Endothelial cell of umbilical vein (primary cell): Measurements from ENCODE around the gene SULT1C4. TPM values are rescaled to one million over a fixed set of nuclear protein-coding genes. Genes with fewer than 3 reads are reported as not detected.

ENCODE experiments used
- BruUV-seq: library from RNA; stranded (reverse); fragments of 400-500 nt; replicated peaks from 2 replicates; lab custom pipeline; 2021; lab: Mats Ljungman, UMichigan
- CTCF ChIA-PET: fragments of 300-600, 350-600 bp; sonication (Branson Sonifier 250); formaldehyde crosslinking; loops from one replicate; lab custom pipeline; 2021; ENCODE audit warnings: antibody characterized with exemption, inconsistent platforms; lab: Charles Lee
- POLR2A ChIA-PET: fragments of 300-600, 350-600 bp; sonication (Branson Sonifier 250); formaldehyde crosslinking; loops from one replicate; lab custom pipeline; 2021; ENCODE audit warnings: antibody characterized with exemption, inconsistent platforms; lab: Charles Lee
- DNase-seq: peaks from one replicate; pipeline ENCODE4 v3.0.0-alpha.2; 2011; ENCODE audit warnings: low read depth, low spot score
- FAIRE-seq: peaks from 2 replicates; lab custom pipeline; 2011; peaks lifted over from hg19 to GRCh38; lab: Jason Lieb, UNC
- H2AFZ ChIP-seq: 2 replicates; pipeline ENCODE4 v1.6.0; 2012; ENCODE audit warnings: low read depth, low read length, control low read depth, inconsistent platforms
- H3K27ac ChIP-seq: 2 replicates; pipeline ENCODE4 v1.5.1; 2011; ENCODE audit warnings: low read depth, mild to moderate bottlenecking, control low read depth, low read length, moderate library complexity; ENCODE audit not compliant: insufficient read depth
- H3K27me3 ChIP-seq, 2 experiments: 2 replicates each; pipeline versions ENCODE4 v1.6.0 to v1.6.1; 2011; ENCODE audit warnings: low read length in 2 of 2, mixed read lengths in 1 of 2; ENCODE audit not compliant: control insufficient read depth in 2 of 2, insufficient read depth in 2 of 2
- H3K36me3 ChIP-seq, 2 experiments: 2 replicates in 1 of 2; 3 replicates in 1 of 2; pipeline ENCODE4 v1.5.1; 2011; ENCODE audit warnings: low read length in 2 of 2, mild to moderate bottlenecking in 1 of 2, moderate library complexity in 1 of 2; ENCODE audit not compliant: control insufficient read depth in 2 of 2, insufficient read depth in 2 of 2; ENCODE audit errors: extremely low read depth in 1 of 2
- H3K4me1 ChIP-seq: 3 replicates; pipeline ENCODE4 v1.5.1; 2011; ENCODE audit warnings: mild to moderate bottlenecking, low read length; ENCODE audit not compliant: control insufficient read depth, insufficient read depth; ENCODE audit errors: extremely low read depth
- H3K4me2 ChIP-seq: 2 replicates; pipeline ENCODE4 v1.6.1; 2011; ENCODE audit warnings: low read length, control low read depth, mixed read lengths; ENCODE audit not compliant: insufficient read depth
- H3K4me3 ChIP-seq, 3 experiments: fragments of 200-600 bp in 1 of 3; sonication (generic), shearing (Covaris generic) in 1 of 3; replicated peaks in 1 of 3; 2 replicates each; pipeline ENCODE4 v1.5.1; 2011 to 2016; ENCODE audit warnings: control low read depth in 3 of 3, low read length in 3 of 3, mild to moderate bottlenecking in 2 of 3, inconsistent platforms in 1 of 3, low read depth in 1 of 3, moderate library complexity in 1 of 3; ENCODE audit not compliant: insufficient read depth in 1 of 3
- H3K79me2 ChIP-seq: 2 replicates; pipeline ENCODE4 v1.6.0; 2012; ENCODE audit warnings: low read length, inconsistent platforms; ENCODE audit not compliant: control insufficient read depth, insufficient read depth
- H3K9ac ChIP-seq: replicated peaks from 2 replicates; pipeline ENCODE3; 2011; ENCODE audit warnings: low read length, control low read depth; ENCODE audit not compliant: insufficient read depth; ENCODE audit errors: extremely low read depth
- H3K9me1 ChIP-seq: replicated peaks from 3 replicates; pipeline ENCODE4 v1.6.0; 2011; ENCODE audit warnings: mild to moderate bottlenecking, low read length; ENCODE audit not compliant: control insufficient read depth, insufficient read depth; ENCODE audit errors: extremely low read depth
- H3K9me3 ChIP-seq: replicated peaks from 2 replicates; pipeline ENCODE4 v1.5.1; 2012; ENCODE audit warnings: low read length, inconsistent platforms; ENCODE audit not compliant: control insufficient read depth, insufficient read depth
- H4K20me1 ChIP-seq: replicated peaks from 2 replicates; pipeline ENCODE3; 2011; ENCODE audit warnings: mild to moderate bottlenecking, low read length; ENCODE audit not compliant: control insufficient read depth, insufficient read depth; ENCODE audit errors: extremely low read depth
- EZH2 ChIP-seq: IDR thresholded peaks from 2 replicates; pipeline ENCODE4 v1.6.1; 2012; ENCODE audit warnings: borderline replicate concordance, low read depth, mild to moderate bottlenecking, moderate library complexity, low read length, inconsistent platforms; ENCODE audit not compliant: severe bottlenecking
- FOS ChIP-seq: IDR thresholded peaks from 2 replicates; pipeline ENCODE4 v1.6.1; 2011; ENCODE audit warnings: mild to moderate bottlenecking, low read length, moderate library complexity, borderline replicate concordance; ENCODE audit not compliant: insufficient read depth
- GATA2 ChIP-seq: IDR thresholded peaks from 2 replicates; pipeline ENCODE4 v1.7.0; 2011; ENCODE audit warnings: low read depth, mild to moderate bottlenecking, moderate library complexity, mixed read lengths, low read length; ENCODE audit not compliant: insufficient read length, insufficient read depth
- JUN ChIP-seq: IDR thresholded peaks from 2 replicates; pipeline ENCODE4 v1.6.1; 2011; ENCODE audit warnings: borderline replicate concordance, low read depth; ENCODE audit not compliant: insufficient read length, insufficient read depth
- MAX ChIP-seq: IDR thresholded peaks from 2 replicates; pipeline ENCODE4 v1.6.1; 2011; ENCODE audit not compliant: insufficient read depth, insufficient read length
- MYC ChIP-seq: IDR thresholded peaks from one replicate; pipeline ENCODE4 v1.6.1; 2011; ENCODE audit warnings: mild to moderate bottlenecking, low read depth, low read length
- POLR2A ChIP-seq: IDR thresholded peaks from 2 replicates; pipeline ENCODE4 v1.6.1; 2012; ENCODE audit warnings: low read depth, mild to moderate bottlenecking, control low read depth, low read length
- POLR2AphosphoS5 ChIP-seq: IDR thresholded peaks from 2 replicates; pipeline ENCODE4 v1.6.1; 2012; ENCODE audit warnings: low read depth, mild to moderate bottlenecking, control low read depth, low read length, moderate library complexity; ENCODE audit not compliant: insufficient read depth
- dilution Hi-C: fragments of 300-500 bp; cut with MboI; formaldehyde crosslinking; loops from one replicate; pipeline ENCODE4 v1.15.0; 2019; ENCODE audit warnings: low sequenced_read_pairs; ENCODE audit not compliant: extremely low pct_ligation_motif_present
- intact Hi-C: fragments of 100-400 bp; cut with micrococcal nuclease; formaldehyde crosslinking; loops from one replicate; pipeline ENCODE4 v1.10.0; 2022
- polyA plus RNA-seq, 4 experiments: library from polyadenylated mRNA; depleted of rRNA in 3 of 4; stranded (reverse) in 3 of 4; unstranded in 1 of 4; fragments of >200 nt; gene quantifications; 2 replicates each; pipeline versions ENCODE4 v1.2.1 to v1.2.3, GENCODE V29; 2011 to 2012; ENCODE audit warnings: missing spikeins in 1 of 4
- total RNA-seq: library from RNA; stranded (reverse); gene quantifications from 2 replicates; pipeline ENCODE4 v1.2.3, GENCODE V29; 2021
- TF ChIP-seq, protein P1 (sequence below), 2 donors: IDR thresholded peaks; 1 replicate in 1 of 2; 2 replicates in 1 of 2; pipeline ENCODE4 v1.5.1; 2011; ENCODE audit warnings: low read length in 2 of 2, mild to moderate bottlenecking in 2 of 2, moderate library complexity in 2 of 2, control low read depth in 1 of 2, inconsistent platforms in 1 of 2, low read depth in 1 of 2; ENCODE audit not compliant: insufficient read depth in 1 of 2; ENCODE audit errors: extremely low read depth in 1 of 2

SULT1C4 gene
- total and polyA plus RNA-seq, 2 donors (not counting 3 experiments of a cell fraction or from before 2014, with no cell fraction given) = 17.2 to 29.3 TPM

DNA sequence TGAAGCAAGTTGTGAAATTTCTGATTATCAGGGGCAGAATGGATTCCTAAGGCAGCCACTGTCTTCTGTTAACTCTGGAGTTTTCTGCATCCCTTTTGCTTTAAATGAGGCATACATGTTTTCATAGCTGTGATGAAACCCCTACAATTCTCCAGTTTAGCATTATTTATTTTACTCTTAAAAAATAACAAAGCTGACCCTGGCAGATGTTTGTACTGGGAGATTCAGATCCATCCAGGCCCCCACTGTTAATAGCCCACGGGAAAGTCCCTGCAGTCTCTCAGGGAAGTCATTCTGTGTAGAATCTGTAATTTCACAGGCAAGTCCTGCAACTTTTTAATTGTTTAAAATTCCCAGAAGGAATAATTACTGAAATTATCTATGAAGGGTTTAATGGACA, 353 bp upstream of the SULT1C4 start:
- no peaks in the 10 kb centered on the region for H3K79me2 ChIP-seq
- peaks cover 13% of the 10 kb centered on the region for H3K4me1 ChIP-seq
- POLR2A ChIA-PET = interaction anchor here (1.4 kb wide), 1 partner anchor 73 kb away, joined by 3 read pairs; no protein-coding TSS in a partner anchor
- TSS peak; percentile 90 for BruUV-seq
- CTCF ChIA-PET = interaction anchor here (0.7 to 2.1 kb wide), 3 partner anchors 10 to 207 kb away, joined by 3 to 4 read pairs (median 3); no protein-coding TSS in a partner anchor
- peak overlapping the region; percentile 46 for H3K4me2 ChIP-seq
- FAIRE-seq (peak; percentile 38), DNase-seq (no peak)
- no peaks in the 10 kb centered on the region for H3K9me1 ChIP-seq
- H3K9ac ChIP-seq = peak overlapping the region; percentile 70
- dilution Hi-C loops = no loop called here
- H3K27ac ChIP-seq = peak overlapping the region; percentile 72
- H3K9me3 ChIP-seq = no peaks in the 10 kb centered on the region
- H4K20me1 ChIP-seq = no peaks in the 10 kb centered on the region
- TF ChIP-seq MYC (no peak), MAX (no peak), GATA2 (no peak), JUN (no peak), POLR2A (no peak), POLR2AphosphoS5 (no peak), EZH2 (no peak), FOS (no peak)
- TF ChIP-seq, protein P1, sequence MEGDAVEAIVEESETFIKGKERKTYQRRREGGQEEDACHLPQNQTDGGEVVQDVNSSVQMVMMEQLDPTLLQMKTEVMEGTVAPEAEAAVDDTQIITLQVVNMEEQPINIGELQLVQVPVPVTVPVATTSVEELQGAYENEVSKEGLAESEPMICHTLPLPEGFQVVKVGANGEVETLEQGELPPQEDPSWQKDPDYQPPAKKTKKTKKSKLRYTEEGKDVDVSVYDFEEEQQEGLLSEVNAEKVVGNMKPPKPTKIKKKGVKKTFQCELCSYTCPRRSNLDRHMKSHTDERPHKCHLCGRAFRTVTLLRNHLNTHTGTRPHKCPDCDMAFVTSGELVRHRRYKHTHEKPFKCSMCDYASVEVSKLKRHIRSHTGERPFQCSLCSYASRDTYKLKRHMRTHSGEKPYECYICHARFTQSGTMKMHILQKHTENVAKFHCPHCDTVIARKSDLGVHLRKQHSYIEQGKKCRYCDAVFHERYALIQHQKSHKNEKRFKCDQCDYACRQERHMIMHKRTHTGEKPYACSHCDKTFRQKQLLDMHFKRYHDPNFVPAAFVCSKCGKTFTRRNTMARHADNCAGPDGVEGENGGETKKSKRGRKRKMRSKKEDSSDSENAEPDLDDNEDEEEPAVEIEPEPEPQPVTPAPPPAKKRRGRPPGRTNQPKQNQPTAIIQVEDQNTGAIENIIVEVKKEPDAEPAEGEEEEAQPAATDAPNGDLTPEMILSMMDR (IDR thresholded peaks at IDR 0.05; ENCODE audit: extremely low read depth in 1 of 2, insufficient read depth in 1 of 2, low read depth in 1 of 2, low read length in 2 of 2) = no peak
- peak overlapping the region; percentile 96 for H2AFZ ChIP-seq
- intact Hi-C loops = loop anchor here (1.0 kb wide), 1 partner anchor 10 kb away; no protein-coding TSS in a partner anchor
- no peaks in the 10 kb centered on the region for H3K36me3 ChIP-seq
- H3K4me3 ChIP-seq = peak overlapping the region in 1 of 3 experiments; percentile 40
- peaks cover 0 to 3% of the 10 kb centered on the region in 2 experiments for H3K27me3 ChIP-seq
